Right atrium auricular region (tissue), 2 donors: ENCODE results near the gene SETBP1. TPM values are rescaled to one million over a fixed set of nuclear protein-coding genes. Genes with fewer than 3 reads are reported as not detected.
A peak's percentile ranks its signal among the peaks of the same experiment; 100 is the strongest.

Experiments used
- DNase-seq: peaks from one replicate; pipeline ENCODE4 v3.0.0-alpha.2; 2019; ENCODE audit warnings: low spot score
- H3K27ac ChIP-seq, 2 donors: fragments of 200-600 bp; sonication (generic); 1 replicate in 1 of 2; 2 replicates in 1 of 2; pipeline ENCODE4 v1.5.1; 2016 to 2019
- H3K27me3 ChIP-seq, 2 donors: fragments of 200-600 bp; sonication (generic); one replicate each; pipeline versions ENCODE4 v1.5.1 to v1.6.0; 2017 to 2019
- H3K36me3 ChIP-seq: fragments of 200-600 bp; sonication (generic); one replicate; pipeline ENCODE4 v1.5.1; 2016
- H3K4me1 ChIP-seq, 2 donors: fragments of 200-600 bp; sonication (generic); one replicate each; pipeline versions ENCODE4 v1.5.1 to v1.6.0; 2017 to 2019
- H3K4me3 ChIP-seq, 2 donors: fragments of 200-600 bp; sonication (generic); 1 replicate in 1 of 2; 2 replicates in 1 of 2; pipeline ENCODE4 v1.5.1; 2017 to 2019; ENCODE audit warnings: mild to moderate bottlenecking in 1 of 2, moderate library complexity in 1 of 2
- H3K9me3 ChIP-seq, 2 donors: fragments of 200-600 bp; sonication (generic); one replicate each; pipeline ENCODE4 v1.5.1; 2019
- CTCF ChIP-seq, 2 donors: fragments of 200-600 bp; sonication (generic); IDR thresholded peaks; one replicate each; pipeline ENCODE4 v1.5.1; 2019; ENCODE audit warnings: antibody characterized with exemption in 2 of 2
- total RNA-seq, 2 donors: library from RNA; depleted of rRNA; stranded (reverse); fragments of >200 nt; gene quantifications; one replicate each; pipeline ENCODE4 v1.1.0, GENCODE V29; 2016

SETBP1 gene
- 10 to 100 TPM in 1 of 2 donors, 1 to 10 TPM in 1; 7.8 to 13.4 TPM for total RNA-seq

GRCh38 chr18:44680273-44681075, at the start of gene SETBP1:
TSS of gene SETBP1 (plus strand) at chr18:44680888. CDS start at chr18:44701347, 20,459 bp downstream.
- DNase-seq = peak; percentile 73
- Histone ChIP-seq H3K27me3 (no peaks in the 10 kb centered on the region), H3K9me3 (no peaks in the 10 kb centered on the region), H3K4me3 (peak within 1 kb of the TSS; percentile 73 to 79), H3K27ac (peak within 1 kb of the TSS; percentile 80 to 87), H3K36me3 (no peaks in the 10 kb centered on the region), H3K4me1 (peaks cover 0 to 24% of the 10 kb centered on the region in 2 donors)
- TF ChIP-seq CTCF (IDR thresholded peaks at IDR 0.05) = no peak

DNA sequence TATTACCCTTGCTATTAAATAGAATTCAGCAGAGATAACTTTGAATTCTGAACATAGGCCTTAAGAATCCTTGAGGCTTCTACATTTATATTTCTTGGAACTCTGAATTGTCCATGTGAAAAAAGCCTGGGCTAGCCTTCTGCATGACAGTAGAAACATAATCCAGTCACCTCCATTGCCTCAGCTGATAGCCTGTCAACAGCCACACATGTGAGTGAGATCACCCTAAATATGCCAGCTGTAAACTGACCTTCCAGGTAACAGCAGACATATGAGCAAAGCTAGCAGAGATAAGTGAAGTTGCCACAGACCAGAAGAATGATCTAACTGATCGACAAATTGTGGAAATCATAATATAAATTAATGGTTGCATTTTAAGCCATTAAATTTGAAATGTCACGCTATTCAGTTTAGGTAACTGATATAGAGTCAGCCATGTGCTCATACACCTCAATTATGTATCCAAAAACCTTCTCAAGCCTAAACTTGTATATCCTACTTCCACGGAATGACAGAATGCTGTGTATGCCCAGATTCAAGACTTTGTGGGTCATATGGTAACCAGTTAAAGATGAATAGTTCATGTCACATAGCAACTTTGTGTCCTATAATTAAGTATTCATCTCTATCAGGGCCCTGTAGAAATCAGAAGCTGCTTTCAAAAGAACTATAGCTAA, 48.1 kb upstream of the SETBP1 start:
- no peaks in the 10 kb centered on the region for H3K36me3 ChIP-seq
- no peak for TF ChIP-seq CTCF (IDR thresholded peaks at IDR 0.05)
- DNase-seq = no peak
- H3K4me3 ChIP-seq = no peak overlapping the region
- no peak overlapping the region for H3K27ac ChIP-seq
- no peaks in the 10 kb centered on the region for H3K9me3 ChIP-seq
- no peaks in the 10 kb centered on the region for H3K27me3 ChIP-seq
- H3K4me1 ChIP-seq = peaks cover 0 to 6% of the 10 kb centered on the region in 2 donors

GRCh38 chr18:44635546-44635945, 45.1 kb upstream of the SETBP1 start:
- Histone ChIP-seq H3K36me3 (no peaks in the 10 kb centered on the region), H3K4me3 (no peak overlapping the region), H3K27me3 (no peaks in the 10 kb centered on the region), H3K4me1 (no peaks in the 10 kb centered on the region), H3K9me3 (no peaks in the 10 kb centered on the region), H3K27ac (no peak overlapping the region)
- no peak for DNase-seq
- no peak for TF ChIP-seq CTCF (IDR thresholded peaks at IDR 0.05)

DNA sequence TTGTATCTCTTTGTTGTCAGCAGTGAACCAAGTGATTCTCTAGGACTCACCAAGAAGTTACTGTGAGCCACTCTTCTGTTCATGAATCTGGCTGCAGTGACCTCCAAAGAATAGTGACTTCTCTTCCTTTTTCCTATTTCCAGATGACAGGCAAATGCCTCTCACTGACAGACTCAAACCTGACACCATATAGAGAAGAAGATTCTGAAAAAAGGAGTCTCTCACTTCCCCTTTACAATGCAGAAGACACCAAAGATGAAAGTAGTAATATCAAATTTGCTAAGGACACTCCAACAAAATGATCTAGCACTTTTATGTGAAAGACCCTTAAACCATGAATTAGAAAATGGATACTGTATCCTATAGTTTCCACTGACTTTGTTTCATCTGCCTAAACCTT, 44.4 kb upstream of the SETBP1 start:
- TF ChIP-seq CTCF (IDR thresholded peaks at IDR 0.05) = no peak
- H3K4me3 ChIP-seq = no peak overlapping the region
- H3K4me1 ChIP-seq = no peaks in the 10 kb centered on the region
- H3K27me3 ChIP-seq = no peaks in the 10 kb centered on the region
- no peaks in the 10 kb centered on the region for H3K9me3 ChIP-seq
- no peak overlapping the region for H3K27ac ChIP-seq
- H3K36me3 ChIP-seq = no peaks in the 10 kb centered on the region
- no peak for DNase-seq

- no peak for TF ChIP-seq CTCF (IDR thresholded peaks at IDR 0.05)
Measured at GRCh38 chr18:44637210-44638033, 43.3 kb upstream of the SETBP1 start.

More at GRCh38 chr18:44637210-44638033, 43.3 kb upstream of the SETBP1 start:
- DNase-seq = no peak
- Histone ChIP-seq H3K27me3 (no peaks in the 10 kb centered on the region), H3K4me3 (no peak overlapping the region), H3K36me3 (no peaks in the 10 kb centered on the region), H3K4me1 (no peaks in the 10 kb centered on the region), H3K9me3 (no peaks in the 10 kb centered on the region), H3K27ac (no peak overlapping the region)
